Smooth muscle cell (in vitro differentiated cells): ENCODE data around the gene STRBP. TPM values are rescaled to one million over a fixed set of nuclear protein-coding genes. Genes with fewer than 3 reads are reported as not detected.
"Not testable (repeated sequence)": the region's sequence is repeated elsewhere in the genome, so short reads cannot be mapped to it uniquely, and the experiment has no call there.

Source experiments
- DNase-seq: peaks from one replicate; lab custom pipeline; 2025; ENCODE audit not compliant: unreplicated experiment; lab: John Stamatoyannopoulos, UW
- H2AFZ ChIP-seq: fragments of 200-600 bp; sonication (generic); 2 replicates; pipeline ENCODE4 v1.6.0; 2016; ENCODE audit warnings: antibody characterized with exemption, low read depth, mild to moderate bottlenecking
- H3F3A ChIP-seq: fragments of 200-600 bp; sonication (generic); 2 replicates; pipeline ENCODE4 v1.6.0; 2017; ENCODE audit warnings: antibody characterized with exemption, low read depth
- H3K27ac ChIP-seq: fragments of 200-600 bp; sonication (generic); 2 replicates; pipeline ENCODE4 v1.5.1; 2016; ENCODE audit warnings: low read depth, mild to moderate bottlenecking
- H3K27me3 ChIP-seq: fragments of 200-600 bp; sonication (generic); 2 replicates; pipeline ENCODE4 v1.6.1; 2016; ENCODE audit warnings: low read depth, mild to moderate bottlenecking
- H3K36me3 ChIP-seq: fragments of 200-600 bp; sonication (generic); 2 replicates; pipeline ENCODE4 v1.5.1; 2016; ENCODE audit warnings: low read depth
- H3K4me1 ChIP-seq: fragments of 200-600 bp; sonication (generic); 2 replicates; pipeline ENCODE4 v1.5.1; 2016; ENCODE audit warnings: low read depth
- H3K4me2 ChIP-seq: fragments of 200-600 bp; sonication (generic); 2 replicates; pipeline ENCODE4 v1.6.0; 2016; ENCODE audit warnings: mild to moderate bottlenecking
- H3K4me3 ChIP-seq: fragments of 200-600 bp; sonication (generic); 2 replicates; pipeline ENCODE4 v1.5.1; 2016; ENCODE audit warnings: mild to moderate bottlenecking
- H3K79me2 ChIP-seq: fragments of 200-600 bp; sonication (generic); 2 replicates; pipeline ENCODE4 v1.6.0; 2016; ENCODE audit warnings: low read depth, mild to moderate bottlenecking
- H3K9ac ChIP-seq: fragments of 200-600 bp; sonication (generic); 2 replicates; pipeline ENCODE4 v1.6.0; 2016; ENCODE audit warnings: low read depth
- H3K9me3 ChIP-seq: fragments of 200-600 bp; sonication (generic); replicated peaks from 2 replicates; pipeline ENCODE4 v1.5.1; 2016; ENCODE audit warnings: low read depth
- H4K20me1 ChIP-seq: fragments of 200-600 bp; sonication (generic); 2 replicates; pipeline ENCODE4 v1.6.0; 2016; ENCODE audit warnings: low read depth
- WGBS: methylation state at CpG from one replicate; pipeline ENCODE4 v1.1.7; 2016; ENCODE audit warnings: low lambda C conversion rate; 5-methylcytosine and 5-hydroxymethylcytosine counted together
- polyA plus RNA-seq: library from polyadenylated mRNA; unstranded; fragments of >200 nt; fragmentation: Nextera tagmentation; extraction: Ambion mirVana; gene quantifications from 2 replicates; pipeline ENCODE4 v1.2.1, GENCODE V29; 2016
- total RNA-seq: library from RNA; depleted of rRNA; stranded (reverse); fragments of >200 nt; gene quantifications from 2 replicates; pipeline ENCODE4 v1.2.3, GENCODE V29; 2014
- TF ChIP-seq, protein P1 (sequence below): fragments of 200-600 bp; sonication (generic); IDR thresholded peaks from 2 replicates; pipeline ENCODE4 v1.5.1; 2017; ENCODE audit warnings: borderline replicate concordance, mild to moderate bottlenecking, antibody characterized with exemption; ENCODE audit not compliant: insufficient read depth, poor library complexity, severe bottlenecking

The STRBP gene
- total and polyA plus RNA-seq, 2 experiments from 2014 or later: 6.6 to 11.9 TPM

DNA sequence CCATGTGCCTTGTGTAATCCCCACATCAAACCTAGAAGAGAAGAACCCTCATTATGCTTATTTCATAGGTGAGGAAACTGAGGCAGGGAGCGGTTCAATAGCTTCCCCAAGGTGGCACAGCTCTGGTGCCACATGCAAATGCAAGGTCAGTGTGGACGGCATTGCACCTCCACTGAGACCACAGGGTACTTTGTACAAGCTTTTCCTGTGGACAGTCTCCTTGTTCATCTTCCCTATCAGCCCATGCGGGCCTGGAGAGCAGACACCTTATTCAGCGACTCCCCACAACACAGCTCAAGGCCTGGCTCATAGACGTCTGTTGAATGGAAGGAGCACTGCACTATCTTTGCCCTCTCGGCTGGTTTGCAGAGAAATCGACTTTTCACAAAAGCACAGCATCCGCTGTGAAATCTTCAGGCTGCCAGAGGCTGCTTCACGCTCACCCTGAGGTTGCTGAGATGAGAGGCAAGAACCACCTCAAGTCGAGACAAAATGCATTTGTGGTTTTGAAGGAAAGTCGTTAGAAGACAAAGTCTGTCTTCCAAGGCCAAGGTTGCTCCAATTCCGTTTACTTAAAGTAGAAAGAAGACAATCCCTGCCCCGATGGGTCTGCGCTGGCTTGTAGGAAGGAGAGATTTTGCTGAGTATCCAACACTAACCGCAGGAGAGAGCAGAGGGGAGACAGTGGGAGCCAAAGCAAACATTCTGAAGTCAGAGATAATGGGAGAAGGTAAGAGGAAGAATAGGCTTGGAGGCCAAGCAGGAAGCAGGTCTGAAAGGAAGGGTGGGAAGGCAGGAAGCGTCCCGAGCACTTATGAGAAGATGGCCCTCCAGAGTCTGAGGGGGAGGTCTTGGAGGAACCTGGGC is 34.2 kb upstream of the STRBP start:
- Histone ChIP-seq H3K9ac (no peak overlapping the region), H3K4me3 (no peak overlapping the region)

DNA sequence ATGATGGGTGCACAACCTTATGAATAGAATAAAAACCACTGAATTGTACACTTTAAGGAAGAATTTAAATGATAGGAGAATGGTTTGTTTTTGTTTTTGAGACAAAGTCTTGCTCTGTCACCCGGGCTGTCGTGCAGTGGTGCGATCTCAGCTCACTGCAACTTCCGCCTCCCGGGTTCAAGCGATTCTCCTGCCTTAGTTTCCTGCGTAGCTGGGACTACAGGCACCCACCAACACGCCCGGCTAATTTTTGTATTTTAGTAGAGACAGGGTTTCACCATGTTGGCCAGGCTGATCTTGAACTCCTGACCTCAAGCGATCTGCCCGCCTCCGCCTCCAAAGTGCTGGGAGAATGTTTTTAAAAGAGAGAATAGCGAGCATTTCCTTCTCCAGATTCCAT is 33.5 kb upstream of the STRBP start:
- DNase-seq, H3K27ac ChIP-seq, H3F3A ChIP-seq, H3K36me3 ChIP-seq, H2AFZ ChIP-seq, H3K4me2 ChIP-seq, H3K27me3 ChIP-seq, H3K9ac ChIP-seq, H4K20me1 ChIP-seq, H3K9me3 ChIP-seq, H3K4me3 ChIP-seq, H3K4me1 ChIP-seq, H3K79me2 ChIP-seq: not testable (repeated sequence)
- WGBS: 94% methylated on average over 13 of the region's 13 CpGs

More for the DNA sequence above, 34.2 kb upstream of the STRBP start:
- Histone ChIP-seq H3K36me3 (no peaks in the 10 kb centered on the region), H3F3A (no peaks in the 10 kb centered on the region), H3K27ac (no peak overlapping the region), H3K4me2 (no peak overlapping the region), H3K27me3 (no peaks in the 10 kb centered on the region), H3K79me2 (no peaks in the 10 kb centered on the region), H4K20me1 (no peaks in the 10 kb centered on the region), H3K9me3 (no peaks in the 10 kb centered on the region), H2AFZ (no peak overlapping the region), H3K4me1 (peaks cover 4% of the 10 kb centered on the region)
- TF ChIP-seq, protein P1, sequence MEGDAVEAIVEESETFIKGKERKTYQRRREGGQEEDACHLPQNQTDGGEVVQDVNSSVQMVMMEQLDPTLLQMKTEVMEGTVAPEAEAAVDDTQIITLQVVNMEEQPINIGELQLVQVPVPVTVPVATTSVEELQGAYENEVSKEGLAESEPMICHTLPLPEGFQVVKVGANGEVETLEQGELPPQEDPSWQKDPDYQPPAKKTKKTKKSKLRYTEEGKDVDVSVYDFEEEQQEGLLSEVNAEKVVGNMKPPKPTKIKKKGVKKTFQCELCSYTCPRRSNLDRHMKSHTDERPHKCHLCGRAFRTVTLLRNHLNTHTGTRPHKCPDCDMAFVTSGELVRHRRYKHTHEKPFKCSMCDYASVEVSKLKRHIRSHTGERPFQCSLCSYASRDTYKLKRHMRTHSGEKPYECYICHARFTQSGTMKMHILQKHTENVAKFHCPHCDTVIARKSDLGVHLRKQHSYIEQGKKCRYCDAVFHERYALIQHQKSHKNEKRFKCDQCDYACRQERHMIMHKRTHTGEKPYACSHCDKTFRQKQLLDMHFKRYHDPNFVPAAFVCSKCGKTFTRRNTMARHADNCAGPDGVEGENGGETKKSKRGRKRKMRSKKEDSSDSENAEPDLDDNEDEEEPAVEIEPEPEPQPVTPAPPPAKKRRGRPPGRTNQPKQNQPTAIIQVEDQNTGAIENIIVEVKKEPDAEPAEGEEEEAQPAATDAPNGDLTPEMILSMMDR: no peak
- no peak for DNase-seq
- 92% methylated on average over 17 of the region's 17 CpGs for WGBS

DNA sequence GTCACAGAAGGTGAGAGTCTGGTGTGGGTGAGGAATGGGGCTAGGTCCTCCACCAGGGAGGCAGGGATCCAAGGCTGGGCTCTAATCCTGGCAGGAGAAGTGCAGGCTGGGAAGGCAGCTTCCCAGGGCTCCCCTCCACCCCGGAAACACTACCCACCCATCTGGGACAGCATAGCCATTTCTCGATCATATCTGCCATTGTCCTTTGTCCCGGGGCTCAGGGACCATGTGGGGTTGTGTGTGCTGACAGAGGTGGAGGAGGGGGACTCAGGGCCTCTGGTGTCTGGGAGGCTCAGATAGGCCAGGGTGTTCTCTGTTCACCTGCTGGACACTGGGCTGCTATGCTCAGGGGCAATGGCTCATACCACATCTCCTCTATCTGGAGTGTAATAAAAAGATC is 32.2 kb upstream of the STRBP start:
- Histone ChIP-seq H3K79me2 (no peaks in the 10 kb centered on the region), H3F3A (no peaks in the 10 kb centered on the region), H3K4me2 (no peak overlapping the region), H3K9ac (no peak overlapping the region), H3K4me3 (no peak overlapping the region), H2AFZ (no peak overlapping the region), H3K27ac (no peak overlapping the region), H3K27me3 (no peaks in the 10 kb centered on the region), H4K20me1 (no peaks in the 10 kb centered on the region), H3K4me1 (peaks cover 4% of the 10 kb centered on the region), H3K36me3 (no peaks in the 10 kb centered on the region), H3K9me3 (no peaks in the 10 kb centered on the region)
- TF ChIP-seq, protein P1: no peak
- 98% methylated on average over 3 of the region's 3 CpGs for WGBS
- no peak for DNase-seq

DNA sequence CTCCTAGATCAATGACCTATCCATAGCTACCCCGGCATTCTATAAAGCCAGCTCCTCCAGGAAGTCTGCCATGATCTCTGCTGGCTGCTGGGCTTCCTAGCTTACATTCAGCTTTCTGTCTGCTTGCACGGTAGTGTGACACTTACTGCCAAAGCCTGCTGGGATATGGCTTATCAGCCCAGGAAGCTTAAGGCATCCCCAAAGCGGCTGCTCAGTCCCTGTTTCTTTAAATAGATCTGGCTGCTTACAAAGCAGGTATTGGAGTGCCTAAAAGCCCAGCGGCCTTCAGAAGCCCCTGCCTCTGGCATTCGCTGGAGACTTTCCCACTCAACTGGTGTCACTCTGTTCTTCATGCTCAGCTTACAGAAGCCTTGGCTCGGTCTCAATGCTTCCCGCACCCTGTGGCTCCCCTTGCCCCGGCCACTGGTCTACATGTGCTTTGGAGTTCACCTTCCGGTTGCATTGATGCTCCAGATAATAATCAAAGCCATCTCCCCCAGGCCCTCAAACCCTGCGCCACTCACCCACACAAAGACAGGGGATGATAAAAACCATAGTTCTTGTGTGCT is 31.3 kb upstream of the STRBP start:
- no peaks in the 10 kb centered on the region for H3F3A ChIP-seq
- TF ChIP-seq, protein P1: no peak
- no peak overlapping the region for H2AFZ ChIP-seq

More for the DNA sequence above, 31.3 kb upstream of the STRBP start:
- no peaks in the 10 kb centered on the region for H3K79me2 ChIP-seq
- H3K27ac ChIP-seq: no peak overlapping the region
- no peaks in the 10 kb centered on the region for H3K9me3 ChIP-seq
- H3K4me2 ChIP-seq: no peak overlapping the region
- H3K4me3 ChIP-seq: no peak overlapping the region
- H4K20me1 ChIP-seq: no peaks in the 10 kb centered on the region
- H3K9ac ChIP-seq: no peak overlapping the region
- H3K4me1 ChIP-seq: peaks cover 4% of the 10 kb centered on the region
- 58% methylated on average over 10 of the region's 10 CpGs for WGBS
- no peaks in the 10 kb centered on the region for H3K27me3 ChIP-seq
- DNase-seq: no peak
- no peaks in the 10 kb centered on the region for H3K36me3 ChIP-seq
